Esophagus muscularis mucosa (tissue), 4 donors: Measurements from ENCODE around the gene ERI3. TPM values are rescaled to one million over a fixed set of nuclear protein-coding genes. Genes with fewer than 3 reads are reported as not detected.

ENCODE experiments used
- DNase-seq: peaks from one replicate; pipeline ENCODE4 v3.0.0-alpha.2; 2017; ENCODE audit errors: extremely low spot score
- H3K27ac ChIP-seq, 4 donors: fragments of 200-600 bp; sonication (generic); replicated peaks in 1 of 4; 1 replicate in 3 of 4; 2 replicates in 1 of 4; pipeline ENCODE4 v1.5.1; 2016 to 2019; ENCODE audit warnings: mild to moderate bottlenecking in 1 of 4
- H3K27me3 ChIP-seq, 4 donors: fragments of 200-600 bp; sonication (generic); one replicate each; pipeline versions ENCODE4 v1.5.1 to v1.6.0; 2016 to 2019
- H3K36me3 ChIP-seq, 4 donors: fragments of 200-600 bp; sonication (generic); one replicate each; pipeline ENCODE4 v1.5.1; 2016 to 2019
- H3K4me1 ChIP-seq, 4 donors: fragments of 200-600 bp; sonication (generic); one replicate each; pipeline ENCODE4 v1.5.1; 2016 to 2019
- H3K4me3 ChIP-seq, 4 donors: fragments of 200-600 bp; sonication (generic); 1 replicate in 2 of 4; 2 replicates in 2 of 4; pipeline ENCODE4 v1.5.1; 2016 to 2019; ENCODE audit warnings: mild to moderate bottlenecking in 4 of 4, moderate library complexity in 1 of 4
- H3K9me3 ChIP-seq, 4 donors: fragments of 200-600 bp; sonication (generic); 1 replicate in 3 of 4; 2 replicates in 1 of 4; pipeline ENCODE4 v1.5.1; 2016 to 2019
- EP300 ChIP-seq: sonication (generic); formaldehyde crosslinking; IDR thresholded peaks from one replicate; pipeline ENCODE4 v1.6.1; 2017; ENCODE audit warnings: antibody characterized with exemption
- POLR2A ChIP-seq: fragments of 450-650 bp; IDR thresholded peaks from one replicate; pipeline ENCODE4 v1.6.1; 2017; ENCODE audit warnings: antibody characterized with exemption, moderate library complexity, mild to moderate bottlenecking, low read depth
- POLR2AphosphoS5 ChIP-seq, 2 donors: sonication (generic); formaldehyde crosslinking; IDR thresholded peaks; one replicate each; pipeline ENCODE4 v1.6.1; 2017; ENCODE audit warnings: antibody characterized with exemption in 2 of 2
- WGBS: methylation state at CpG from one replicate; pipeline ENCODE4 v1.1.5; 2018; 5-methylcytosine and 5-hydroxymethylcytosine counted together
- intact Hi-C: fragments of 100-400 bp; cut with DNase I; formaldehyde crosslinking; loops from one replicate; pipeline ENCODE4 v1.15.1; 2023
- total RNA-seq, 4 donors: library from RNA; depleted of rRNA; stranded (reverse); fragments of >200 nt; gene quantifications; one replicate each; pipeline versions ENCODE4 v1.1.0 to v1.2.1, GENCODE V29; 2016
- TF ChIP-seq, protein P1 (sequence below), 3 experiments: fragments of 200-600 bp in 2 of 3; fragments of 450-650 bp in 1 of 3; sonication (generic) in 2 of 3; IDR thresholded peaks; one replicate each; pipeline ENCODE4 v1.5.1; 2017 to 2019; ENCODE audit warnings: antibody characterized with exemption in 3 of 3, mild to moderate bottlenecking in 2 of 3, moderate library complexity in 1 of 3

ERI3 gene
- total RNA-seq, 4 donors from 2014 or later: 40.4 to 56.6 (median 47.0) TPM

DNA sequence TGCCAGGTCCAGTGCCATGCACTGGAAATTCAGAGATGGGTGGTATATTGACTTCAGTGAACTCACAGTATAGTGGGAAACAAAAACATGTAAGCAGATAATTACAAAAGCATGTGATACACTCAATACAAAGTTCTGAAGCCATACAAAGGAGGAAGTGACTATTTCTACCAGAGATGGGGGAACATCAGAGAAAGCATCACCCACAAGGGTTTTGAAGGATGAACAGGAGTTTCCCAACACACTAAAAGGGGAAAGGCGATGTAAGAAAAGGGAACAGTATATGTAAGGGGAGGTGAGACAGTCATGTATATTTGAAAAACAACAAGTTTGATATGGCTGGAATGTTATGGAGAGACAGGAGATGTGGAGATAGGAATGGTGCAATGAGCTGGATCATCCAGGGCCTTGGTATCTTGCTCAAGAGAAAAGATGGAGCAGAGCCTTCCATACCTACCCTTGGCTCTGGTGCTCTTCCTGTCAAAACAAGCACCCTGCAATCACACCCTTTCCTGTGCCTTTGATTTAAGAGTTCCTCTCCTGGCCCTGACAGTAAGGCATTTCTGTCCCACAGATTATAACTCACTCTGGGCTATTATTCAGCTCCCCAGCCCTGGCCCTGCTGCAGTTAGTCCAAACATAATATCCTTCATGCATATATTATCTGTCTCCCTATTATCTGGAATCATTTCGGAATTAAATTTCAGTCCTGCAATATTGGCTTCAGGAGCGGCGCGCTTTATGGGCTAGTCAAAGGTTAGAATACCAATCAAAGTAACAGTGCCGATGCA, 81.3 kb downstream of the ERI3 start:
- TF ChIP-seq EP300: no peak
- TF ChIP-seq, protein P1, sequence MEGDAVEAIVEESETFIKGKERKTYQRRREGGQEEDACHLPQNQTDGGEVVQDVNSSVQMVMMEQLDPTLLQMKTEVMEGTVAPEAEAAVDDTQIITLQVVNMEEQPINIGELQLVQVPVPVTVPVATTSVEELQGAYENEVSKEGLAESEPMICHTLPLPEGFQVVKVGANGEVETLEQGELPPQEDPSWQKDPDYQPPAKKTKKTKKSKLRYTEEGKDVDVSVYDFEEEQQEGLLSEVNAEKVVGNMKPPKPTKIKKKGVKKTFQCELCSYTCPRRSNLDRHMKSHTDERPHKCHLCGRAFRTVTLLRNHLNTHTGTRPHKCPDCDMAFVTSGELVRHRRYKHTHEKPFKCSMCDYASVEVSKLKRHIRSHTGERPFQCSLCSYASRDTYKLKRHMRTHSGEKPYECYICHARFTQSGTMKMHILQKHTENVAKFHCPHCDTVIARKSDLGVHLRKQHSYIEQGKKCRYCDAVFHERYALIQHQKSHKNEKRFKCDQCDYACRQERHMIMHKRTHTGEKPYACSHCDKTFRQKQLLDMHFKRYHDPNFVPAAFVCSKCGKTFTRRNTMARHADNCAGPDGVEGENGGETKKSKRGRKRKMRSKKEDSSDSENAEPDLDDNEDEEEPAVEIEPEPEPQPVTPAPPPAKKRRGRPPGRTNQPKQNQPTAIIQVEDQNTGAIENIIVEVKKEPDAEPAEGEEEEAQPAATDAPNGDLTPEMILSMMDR (IDR thresholded peaks at IDR 0.05): no peak
- TF ChIP-seq POLR2AphosphoS5 (IDR thresholded peaks at IDR 0.05): no peak
- no peak for TF ChIP-seq POLR2A
- WGBS: 96% methylated on average over 6 of the region's 6 CpGs
- no peaks in the 10 kb centered on the region for H3K27me3 ChIP-seq
- H3K9me3 ChIP-seq: no peaks in the 10 kb centered on the region
- no peak for DNase-seq
- H3K27ac ChIP-seq: no peak overlapping the region
- intact Hi-C loops: no loop called here
- H3K36me3 ChIP-seq: no peaks in the 10 kb centered on the region
- peaks cover 0 to 20% (median 14%) of the 10 kb centered on the region in 4 donors for H3K4me1 ChIP-seq
- no peak overlapping the region for H3K4me3 ChIP-seq

DNA sequence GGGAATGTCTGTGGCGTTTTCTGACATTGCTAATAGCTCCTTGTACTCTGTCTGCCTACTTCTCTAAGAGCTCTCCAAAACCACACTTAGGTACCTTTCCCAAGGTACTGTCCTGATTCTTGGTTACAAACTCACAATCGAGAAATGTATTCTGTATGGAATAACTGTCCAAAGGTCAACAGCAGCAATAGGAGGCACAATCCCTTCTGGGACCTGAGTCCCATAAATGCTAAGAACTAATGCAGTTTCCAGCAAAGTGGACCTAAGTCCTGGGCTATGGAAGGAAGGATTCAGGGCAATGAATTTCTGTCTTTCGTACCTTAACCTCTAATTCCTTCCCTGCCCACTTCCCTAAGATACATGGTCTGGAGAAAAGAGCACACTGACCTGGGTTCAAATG, 82.1 kb downstream of the ERI3 start:
- no peaks in the 10 kb centered on the region for H3K9me3 ChIP-seq
- WGBS: 97% methylated on average over 3 of the region's 3 CpGs
- no peaks in the 10 kb centered on the region for H3K27me3 ChIP-seq
- no peak for DNase-seq
- no peak overlapping the region for H3K27ac ChIP-seq
- peaks cover 0 to 20% (median 14%) of the 10 kb centered on the region in 4 donors for H3K4me1 ChIP-seq
- intact Hi-C loops: no loop called here
- H3K36me3 ChIP-seq: no peaks in the 10 kb centered on the region
- no peak for TF ChIP-seq EP300
- no peak for TF ChIP-seq POLR2A
- TF ChIP-seq, protein P1 (IDR thresholded peaks at IDR 0.05): no peak
- no peak for TF ChIP-seq POLR2AphosphoS5 (IDR thresholded peaks at IDR 0.05)
- H3K4me3 ChIP-seq: no peak overlapping the region

DNA sequence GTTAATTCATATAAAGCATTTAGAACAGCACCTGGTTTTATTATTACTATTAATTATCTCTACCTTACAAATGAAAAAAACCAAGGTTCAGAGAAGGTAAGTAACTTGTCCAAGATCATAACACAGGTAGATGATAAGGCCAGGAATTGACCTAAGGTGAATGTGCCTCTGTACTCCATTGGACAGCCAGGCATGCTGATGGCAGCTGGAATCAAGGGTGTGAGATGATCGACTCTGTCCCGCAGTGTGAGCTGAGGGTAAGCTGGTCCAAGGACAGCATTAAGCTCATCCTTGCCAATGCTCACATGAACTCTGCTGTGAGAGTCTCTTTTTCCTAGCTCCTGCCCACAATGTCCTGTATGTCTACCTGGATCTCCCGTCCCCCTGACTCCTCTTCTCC, 83.4 kb downstream of the ERI3 start:
- no peaks in the 10 kb centered on the region for H3K27me3 ChIP-seq
- 94% methylated on average over 3 of the region's 3 CpGs for WGBS

DNA sequence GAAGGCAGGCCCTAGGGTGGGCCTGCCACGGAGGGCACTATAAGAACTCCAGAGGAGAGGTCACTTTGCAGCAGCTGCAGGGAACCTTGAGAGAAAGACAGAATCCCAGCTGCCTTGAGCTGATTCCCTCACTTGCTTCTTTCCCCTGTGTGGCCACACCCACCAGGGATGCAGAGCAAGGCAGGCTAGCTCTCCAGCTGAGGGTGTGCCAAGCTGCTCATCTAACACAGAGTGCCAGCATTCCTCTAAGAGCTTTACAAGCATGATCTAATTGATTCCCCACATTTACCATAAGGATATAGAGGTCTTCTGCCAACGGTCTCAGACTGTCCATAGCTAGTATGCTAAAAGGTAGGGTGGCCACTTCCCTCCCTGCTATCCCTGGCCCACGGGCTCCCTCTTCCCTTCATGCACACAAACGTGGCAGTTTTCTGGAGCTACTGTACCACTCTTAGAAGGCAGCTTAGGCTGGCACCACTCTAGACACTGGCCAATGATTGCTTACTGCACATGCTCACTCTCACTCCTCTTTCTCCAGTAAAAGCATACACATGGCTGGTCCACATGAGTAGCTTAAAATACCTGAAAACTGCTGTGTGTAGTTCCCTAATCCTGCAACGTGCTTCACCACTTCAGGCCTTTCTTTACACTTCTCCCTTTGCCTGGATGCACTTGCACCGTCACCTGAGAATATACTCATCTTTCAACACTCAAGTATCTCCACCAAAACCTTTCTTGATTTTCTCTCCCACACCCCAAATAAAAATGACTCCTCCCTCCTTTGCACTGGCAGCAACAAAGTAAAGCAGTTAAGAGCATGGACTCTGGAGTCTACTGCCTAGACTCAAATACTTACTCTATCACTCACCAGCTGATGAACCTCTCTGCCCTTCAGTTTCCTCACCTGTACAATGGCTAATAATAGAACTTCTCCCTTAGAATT, 84.1 kb downstream of the ERI3 start:
- H3K27ac ChIP-seq: no peak overlapping the region
- DNase-seq: no peak

More for the DNA sequence above, 83.4 kb downstream of the ERI3 start:
- intact Hi-C loops: no loop called here
- Histone ChIP-seq H3K27ac (no peak overlapping the region), H3K36me3 (no peaks in the 10 kb centered on the region), H3K9me3 (no peaks in the 10 kb centered on the region), H3K4me3 (no peak overlapping the region), H3K4me1 (peaks cover 0 to 20% (median 14%) of the 10 kb centered on the region in 4 donors)
- TF ChIP-seq POLR2AphosphoS5 (IDR thresholded peaks at IDR 0.05) (no peak), POLR2A (no peak)
- DNase-seq: no peak

More for the DNA sequence above, 84.1 kb downstream of the ERI3 start:
- Histone ChIP-seq H3K27me3 (no peaks in the 10 kb centered on the region), H3K4me1 (peaks cover 0 to 17% (median 9%) of the 10 kb centered on the region in 4 donors), H3K9me3 (no peaks in the 10 kb centered on the region), H3K4me3 (no peak overlapping the region), H3K36me3 (no peaks in the 10 kb centered on the region)
- WGBS: 80% methylated on average over 6 of the region's 6 CpGs
- TF ChIP-seq EP300: no peak
- no peak for TF ChIP-seq POLR2AphosphoS5 (IDR thresholded peaks at IDR 0.05)
- no peak for TF ChIP-seq POLR2A
- TF ChIP-seq, protein P1 (IDR thresholded peaks at IDR 0.05): no peak
- intact Hi-C loops: no loop called here
